ENCODE measurements around the gene ACP7. TPM values are rescaled to one million over a fixed set of nuclear protein-coding genes. Genes with fewer than 3 reads are reported as not detected.
A peak's percentile ranks its signal among the peaks of the same experiment; 100 is the strongest.
"Not testable (repeated sequence)": the region's sequence is repeated elsewhere in the genome, so short reads cannot be mapped to it uniquely, and the experiment has no call there.

Gene ACP7
- total RNA-seq, result 0.19 TPM in 1 of 2 replicates, not detected in the other

GRCh38 chr19:39083983-39084731 lies at the start of gene ACP7:
Gene ACP7, plus strand, starts transcription at chr19:39084368. Its CDS starts 902 bp downstream, at chr19:39085270.
- DNase-seq, result no peak

- no peak for DNase-seq
These were observed 47.6 kb upstream of the ACP7 start for GRCh38 chr19:39036581-39036980.

GRCh38 chr19:39037194-39037593 lies 47.0 kb upstream of the ACP7 start:
- DNase-seq, result no peak

GRCh38 chr19:39038098-39038497 lies 46.1 kb upstream of the ACP7 start:
- DNase-seq, result peak; percentile 71

GRCh38 chr19:39045506-39045905 lies 38.7 kb upstream of the ACP7 start:
- no peak for DNase-seq

GRCh38 chr19:39046037-39046821 lies 37.9 kb upstream of the ACP7 start:
- DNase-seq, result peak; percentile 32

GRCh38 chr19:39047073-39047472 lies 37.1 kb upstream of the ACP7 start:
- no peak for DNase-seq

GRCh38 chr19:39052243-39052746 lies 31.9 kb upstream of the ACP7 start:
- DNase-seq, result peak; percentile 83

- no peak for DNase-seq
These were observed 31.3 kb upstream of the ACP7 start for GRCh38 chr19:39052846-39053245.

- DNase-seq, result no peak
These were observed 30.7 kb upstream of the ACP7 start for GRCh38 chr19:39053276-39054090.

GRCh38 chr19:39054091-39054470 lies 30.1 kb upstream of the ACP7 start:
- no peak for DNase-seq

- no peak for DNase-seq
These were observed 26.6 kb upstream of the ACP7 start for GRCh38 chr19:39057615-39058014.

- no peak for DNase-seq
These were observed 24.9 kb upstream of the ACP7 start for GRCh38 chr19:39059302-39059701.

- no peak for DNase-seq
These were observed 24.0 kb upstream of the ACP7 start for GRCh38 chr19:39060171-39060570.

- DNase-seq, result no peak
These were observed 19.8 kb upstream of the ACP7 start for GRCh38 chr19:39064405-39064804.

GRCh38 chr19:39065928-39066327 lies 18.2 kb upstream of the ACP7 start:
- DNase-seq, result no peak

- DNase-seq, result no peak
These were observed 17.1 kb upstream of the ACP7 start for GRCh38 chr19:39067104-39067503.

GRCh38 chr19:39068259-39068658 lies 15.9 kb upstream of the ACP7 start:
- not testable (repeated sequence) for DNase-seq

GRCh38 chr19:39070888-39071287 lies 13.3 kb upstream of the ACP7 start:
- DNase-seq, result no peak

- no peak for DNase-seq
These were observed 9.9 kb upstream of the ACP7 start for GRCh38 chr19:39074205-39074692.

- DNase-seq, result no peak
These were observed 9.2 kb upstream of the ACP7 start for GRCh38 chr19:39074942-39075341.

- DNase-seq, result no peak
These were observed 6.8 kb upstream of the ACP7 start for GRCh38 chr19:39077323-39077722.

Data from dermis blood vessel endothelial cell (primary cell).